A204.1 (cell line): Measurements from ENCODE around the gene TRPM3.
"Not testable (repeated sequence)": the region's sequence is repeated elsewhere in the genome, so short reads cannot be mapped to it uniquely, and the experiment has no call there.

Source experiments
- FAIRE-seq: peaks from 2 replicates; lab custom pipeline; 2012; peaks lifted over from hg19 to GRCh38; lab: Jason Lieb, UNC

TRPM3 gene

GRCh38 chr9:70749066-70749465 is 372.4 kb downstream of the TRPM3 start:
- FAIRE-seq = no peak

- FAIRE-seq = no peak
These were observed 374.1 kb downstream of the TRPM3 start for GRCh38 chr9:70747261-70747718.

DNA sequence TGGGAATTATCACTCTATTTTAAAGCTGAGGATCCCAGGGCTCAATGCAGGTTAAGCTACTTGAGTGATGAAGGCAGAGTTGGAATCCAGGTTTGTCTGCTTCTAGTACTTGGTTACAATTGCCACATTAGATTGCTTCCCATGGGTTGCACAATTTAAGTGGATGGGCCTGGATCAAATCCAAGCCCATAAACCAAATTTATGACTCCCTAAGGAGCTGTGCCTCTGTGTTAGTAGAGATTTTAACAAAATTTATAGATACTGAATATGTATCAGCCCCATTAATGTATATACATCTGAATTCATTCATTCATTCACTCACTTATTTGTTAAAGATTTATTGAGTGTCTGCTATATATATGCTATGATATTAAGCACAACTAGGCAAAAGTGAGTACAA is 374.7 kb downstream of the TRPM3 start:
- FAIRE-seq = no peak

DNA sequence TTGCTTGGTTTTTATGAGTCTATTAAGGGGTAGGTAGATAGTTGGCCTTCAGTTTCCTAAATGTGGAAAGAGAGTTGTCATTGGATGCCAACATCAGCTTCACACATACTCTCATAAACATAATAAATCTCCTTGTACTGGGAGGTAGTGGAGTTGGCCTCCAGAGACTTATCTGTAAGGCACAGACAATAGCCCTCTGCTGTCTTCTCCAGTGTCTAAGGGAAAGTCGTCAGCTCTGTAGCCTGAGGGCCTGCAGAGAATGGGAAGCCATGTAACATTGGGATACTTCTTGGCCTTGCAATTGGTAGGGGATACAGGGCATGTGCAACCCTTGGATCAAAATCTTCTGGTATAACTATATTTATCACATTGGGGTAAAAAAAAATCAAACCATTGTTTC is 375.1 kb downstream of the TRPM3 start:
- no peak for FAIRE-seq

- not testable (repeated sequence) for FAIRE-seq
These were observed 396.6 kb downstream of the TRPM3 start for GRCh38 chr9:70724794-70725193.

DNA sequence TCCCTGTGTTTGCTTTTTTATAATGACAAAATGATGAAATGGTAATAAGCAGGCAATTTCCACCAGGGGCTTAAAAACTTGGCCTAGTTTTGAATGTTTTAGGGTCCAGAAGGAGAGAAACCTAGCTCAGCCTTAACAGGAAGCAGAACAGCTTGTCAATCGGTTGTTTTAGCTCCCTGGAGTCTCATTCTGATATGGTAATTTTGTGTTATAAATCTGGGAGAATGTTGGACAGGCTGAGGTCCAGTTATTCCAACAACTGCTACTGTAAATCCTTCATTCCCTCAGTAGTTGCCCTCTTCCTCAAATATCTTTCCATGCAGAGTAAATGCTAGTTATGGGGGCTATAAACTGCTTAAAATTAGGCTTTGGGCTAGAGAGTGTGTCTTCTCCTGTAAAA is 397.4 kb downstream of the TRPM3 start:
- not testable (repeated sequence) for FAIRE-seq

GRCh38 chr9:70706797-70707196 is 414.6 kb downstream of the TRPM3 start:
- not testable (repeated sequence) for FAIRE-seq

GRCh38 chr9:70701163-70701562 is 420.3 kb downstream of the TRPM3 start:
- no peak for FAIRE-seq

GRCh38 chr9:70696694-70697335 is 424.6 kb downstream of the TRPM3 start:
- no peak for FAIRE-seq

GRCh38 chr9:70694758-70695157 is 426.7 kb downstream of the TRPM3 start:
- FAIRE-seq = no peak

DNA sequence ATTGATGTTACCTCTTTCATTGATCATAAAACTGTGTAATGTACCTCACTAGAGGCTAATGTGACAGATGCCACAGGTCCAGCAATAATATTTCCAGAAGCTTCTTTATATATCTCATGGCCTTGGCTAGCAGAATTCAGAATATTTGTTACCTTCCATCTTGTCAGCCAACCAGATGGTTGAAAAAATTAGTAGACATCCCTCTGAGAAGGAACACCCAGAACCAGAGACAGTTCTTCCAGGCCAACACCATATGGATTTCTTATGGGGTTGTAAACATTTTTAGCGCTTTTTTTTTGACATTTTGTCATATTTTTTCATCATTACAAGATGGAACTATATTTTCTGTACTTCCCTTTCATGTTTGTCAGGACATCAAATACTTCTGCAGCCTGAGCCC is 428.2 kb downstream of the TRPM3 start:
- FAIRE-seq = no peak

DNA sequence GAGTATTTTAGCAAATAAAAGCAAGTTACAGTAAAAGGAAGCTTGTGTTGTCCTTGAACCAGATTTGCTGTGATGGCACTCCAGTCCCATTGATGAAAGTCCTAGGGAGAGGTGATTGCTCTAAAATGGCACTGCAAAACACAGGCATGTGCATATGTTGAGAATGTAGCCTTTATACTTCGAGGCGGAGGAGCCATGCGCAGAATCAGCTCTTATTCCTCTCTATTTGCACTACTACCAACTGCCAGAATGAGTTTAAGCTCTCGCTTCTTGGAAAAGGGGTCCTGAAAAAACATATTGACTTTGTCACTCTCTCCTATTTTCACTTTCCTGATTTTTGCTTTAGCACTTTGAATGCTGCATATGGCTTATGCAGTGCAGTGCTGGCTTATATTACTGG is 429.0 kb downstream of the TRPM3 start:
- FAIRE-seq = no peak

GRCh38 chr9:70688704-70689103 is 432.7 kb downstream of the TRPM3 start:
- no peak for FAIRE-seq

DNA sequence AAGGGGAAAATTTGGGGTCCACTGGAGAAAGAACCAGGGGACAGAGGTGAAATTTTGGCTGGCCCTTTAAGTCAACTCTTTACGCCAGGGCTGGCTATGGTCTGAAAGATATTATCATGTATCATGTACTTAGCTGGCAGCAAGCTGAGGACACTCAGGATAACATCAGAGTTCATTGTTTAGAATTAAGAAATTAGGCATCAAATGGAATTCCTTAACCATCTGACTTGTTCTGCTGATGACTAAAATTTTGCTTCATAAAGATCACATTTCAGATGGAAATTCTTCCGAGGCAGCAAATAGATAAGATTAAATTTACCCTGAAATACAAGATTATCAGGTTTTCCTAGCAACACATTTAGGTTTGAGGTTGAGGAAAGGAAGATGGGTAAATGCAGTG is 437.6 kb downstream of the TRPM3 start:
- no peak for FAIRE-seq

- no peak for FAIRE-seq
These were observed 439.1 kb downstream of the TRPM3 start for GRCh38 chr9:70682298-70682697.

DNA sequence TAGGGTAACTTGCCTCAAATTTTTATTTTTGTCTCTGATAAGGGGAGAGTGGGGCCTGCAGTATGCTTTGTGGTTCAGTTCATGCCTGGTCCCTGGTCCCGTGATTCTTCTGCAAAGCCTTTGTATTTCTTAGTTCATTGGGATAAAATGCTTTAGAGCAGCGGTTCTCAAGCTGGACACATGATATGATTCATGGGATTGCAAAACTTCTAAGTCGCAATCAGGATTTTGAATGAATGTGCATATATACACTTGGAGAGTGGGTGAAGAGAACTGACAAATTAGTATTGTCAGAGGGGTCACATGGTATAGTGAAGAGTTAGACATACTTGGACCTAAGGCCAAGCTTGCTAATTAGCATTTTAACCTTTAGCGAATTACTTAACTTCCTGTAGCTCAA is 441.6 kb downstream of the TRPM3 start:
- FAIRE-seq = no peak

DNA sequence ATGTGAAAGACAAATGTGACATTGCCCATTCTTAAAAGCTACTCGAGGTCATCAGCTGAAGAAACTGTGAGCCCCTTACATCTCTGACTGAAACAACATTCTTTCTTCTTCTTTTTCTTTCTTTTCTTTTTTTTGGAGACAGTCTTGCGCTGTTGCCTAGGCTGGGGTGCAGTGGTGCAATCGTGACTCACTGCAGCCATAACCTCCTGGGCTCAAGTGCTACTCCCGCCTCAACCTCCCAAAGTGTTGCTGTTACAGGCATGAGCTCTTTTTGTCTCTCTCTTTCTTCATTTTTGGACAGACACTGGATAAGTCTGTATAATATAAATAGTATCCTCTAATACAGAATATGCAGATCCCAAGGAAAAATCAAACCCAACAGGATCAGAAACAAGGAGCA is 443.3 kb downstream of the TRPM3 start:
- FAIRE-seq = no peak

DNA sequence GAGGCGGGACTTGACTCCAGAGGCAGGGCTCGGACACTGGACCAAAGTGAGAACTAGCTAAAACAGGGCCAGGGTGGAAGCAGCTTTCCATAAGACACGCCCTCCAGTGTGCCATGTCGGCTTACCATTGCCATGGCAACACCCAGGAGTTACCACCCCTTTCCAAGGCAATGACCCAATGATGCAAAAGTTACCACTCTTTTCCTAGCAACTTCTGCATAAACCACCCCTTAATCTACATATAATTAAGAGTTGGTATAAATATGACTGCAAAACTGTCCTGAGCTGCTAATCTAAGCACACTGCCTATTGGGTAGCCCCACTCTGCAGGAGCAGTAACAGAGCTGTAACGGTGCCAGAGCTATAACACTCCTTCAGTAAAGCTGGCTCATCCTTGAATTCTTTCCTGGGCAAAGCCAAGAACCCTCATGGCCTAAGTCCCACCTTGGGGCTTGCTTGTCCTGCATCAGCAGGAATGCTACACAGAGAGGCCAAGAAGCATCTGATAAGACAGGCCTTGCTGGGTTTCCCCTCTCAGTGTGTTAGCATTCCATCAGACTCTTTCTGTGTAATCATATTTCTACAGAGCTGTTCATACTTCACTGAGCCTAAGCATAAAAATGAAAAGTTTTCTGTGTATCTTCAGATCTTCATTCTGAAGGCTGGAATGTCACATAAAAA is 444.2 kb downstream of the TRPM3 start:
- no peak for FAIRE-seq

DNA sequence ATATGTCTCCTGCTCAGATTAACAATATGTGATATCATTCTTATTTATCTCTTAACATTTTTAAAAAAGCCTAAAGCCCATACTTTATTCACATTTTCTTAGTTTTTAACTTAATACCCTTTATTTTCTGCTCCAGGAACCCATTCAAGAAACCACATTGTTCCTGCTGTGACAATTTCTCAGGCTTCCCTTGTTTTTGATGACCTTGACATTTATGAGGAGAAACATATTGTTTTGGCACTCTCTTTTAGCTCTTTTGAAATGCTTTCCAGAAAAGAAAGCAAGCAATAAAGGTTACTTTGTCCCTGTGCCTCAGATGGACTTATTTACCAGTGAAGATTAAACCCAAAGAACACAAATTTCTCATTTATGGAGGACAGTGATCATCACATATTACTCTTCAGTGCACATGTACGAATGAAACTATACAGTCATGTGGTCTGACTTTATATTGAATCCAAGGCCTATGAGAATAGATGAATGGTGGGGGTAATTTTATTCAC is 445.5 kb downstream of the TRPM3 start:
- no peak for FAIRE-seq

DNA sequence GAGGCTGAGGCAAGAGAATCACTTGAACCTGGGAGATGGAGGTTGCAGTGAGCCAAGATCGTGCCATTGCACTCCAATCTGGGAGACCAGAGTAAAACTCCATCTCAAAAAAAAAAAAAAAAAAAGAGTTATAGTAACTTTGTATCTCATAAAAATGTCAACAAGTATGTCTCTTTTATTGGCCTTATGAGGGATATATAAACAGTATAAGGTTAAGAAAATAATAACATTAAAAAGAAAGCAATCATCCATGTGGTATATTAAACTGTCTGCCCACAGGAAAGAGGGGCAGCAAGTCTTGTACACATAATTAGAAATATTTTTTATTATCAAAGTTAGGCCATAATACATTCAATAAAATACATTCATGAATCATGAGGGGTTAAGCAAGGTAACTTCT is 447.6 kb downstream of the TRPM3 start:
- FAIRE-seq = no peak

DNA sequence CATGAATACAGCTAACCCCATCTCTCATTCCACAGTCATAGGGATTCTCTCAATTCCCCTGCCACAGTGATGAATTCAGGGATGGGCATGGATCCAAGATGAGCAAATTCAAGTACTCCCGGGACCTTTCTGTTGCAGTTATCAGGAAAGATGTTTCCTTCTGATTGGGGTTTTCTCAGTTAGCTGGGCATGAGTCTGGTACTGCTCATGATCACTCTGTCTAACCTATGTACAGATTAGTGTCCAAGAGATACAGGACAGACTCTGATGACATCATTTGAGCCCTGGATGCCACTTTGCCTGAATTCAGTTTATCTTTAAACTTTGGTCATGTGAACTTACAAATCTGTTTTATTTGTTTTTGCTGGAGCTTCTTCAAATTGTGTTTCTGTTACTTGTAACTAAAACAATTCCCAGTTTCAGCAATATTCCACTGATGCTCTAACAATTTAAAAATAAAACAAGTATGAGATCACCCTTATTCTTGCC is 449.2 kb downstream of the TRPM3 start:
- FAIRE-seq = no peak

DNA sequence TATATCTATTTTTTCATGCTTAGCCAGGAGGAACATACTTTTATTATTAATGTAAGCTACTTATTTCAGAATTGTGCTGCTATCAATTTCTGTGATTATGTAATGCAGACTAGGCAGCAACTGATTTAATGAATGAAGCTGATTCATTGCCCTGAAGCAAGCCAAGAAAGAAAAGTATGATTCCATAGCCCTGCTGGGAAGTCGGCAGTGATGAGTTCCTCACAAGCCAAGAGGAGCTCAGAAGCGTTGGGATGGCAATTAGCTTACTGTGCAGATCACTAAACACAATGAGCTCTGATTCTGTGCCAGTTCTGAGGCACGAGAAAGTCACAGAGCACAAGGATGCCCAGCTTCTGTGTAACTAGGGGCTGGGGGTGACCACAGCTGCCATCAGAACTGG is 452.7 kb downstream of the TRPM3 start:
- FAIRE-seq = no peak

DNA sequence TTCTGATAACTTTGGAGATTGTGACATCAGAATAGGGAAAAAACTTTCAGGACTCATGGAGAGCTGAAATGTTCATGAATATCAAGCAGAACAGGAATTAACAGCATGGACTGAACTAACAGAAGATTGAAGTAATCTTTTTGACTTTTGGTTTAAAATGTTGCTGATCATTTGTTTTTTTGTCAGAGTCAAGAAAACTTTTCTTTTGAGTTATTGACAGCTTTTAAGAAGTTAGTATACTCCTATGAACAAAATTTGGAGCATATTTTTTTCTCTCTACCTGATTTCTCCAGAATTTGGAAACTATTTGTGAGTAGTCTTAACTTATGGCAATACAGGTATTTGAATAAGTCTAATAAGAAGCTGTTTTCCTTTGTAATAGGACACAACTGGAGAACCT is 462.7 kb downstream of the TRPM3 start:
- no peak for FAIRE-seq

GRCh38 chr9:70656281-70656680 is 465.1 kb downstream of the TRPM3 start:
- no peak for FAIRE-seq
